ENCODE data around the gene CCR9.

- TF ChIP-seq POLR2AphosphoS5 (IDR thresholded peaks at IDR 0.05; ENCODE audit: low read depth, low read length) (no peak), REST (IDR thresholded peaks at IDR 0.05; ENCODE audit: insufficient read depth in 1 of 2, low read depth in 2 of 2, low read length in 2 of 2) (no peak), SIN3A (IDR thresholded peaks at IDR 0.05; ENCODE audit: borderline replicate concordance, insufficient read depth, low read length) (no peak)
Measured at GRCh38 chr3:45939341-45939771, 53.0 kb downstream of the CCR9 start.
